Activated naive CD8-positive, alpha-beta T cell treated with anti-CD3 and anti-CD28 coated beads for 36 hours (primary cell): Measurements from ENCODE around the gene NHS. TPM values are rescaled to one million over a fixed set of nuclear protein-coding genes. Genes with fewer than 3 reads are reported as not detected.

ENCODE experiments used
- DNase-seq: peaks from one replicate; pipeline ENCODE4 v3.0.0; 2021
- H3K27ac Mint-ChIP-seq: one replicate; pipeline ENCODE4 v1.8.0; 2022; ENCODE audit warnings: mild to moderate bottlenecking, moderate library complexity, mixed read lengths
- H3K27me3 Mint-ChIP-seq: one replicate; pipeline ENCODE4 v1.8.0; 2022; ENCODE audit warnings: mild to moderate bottlenecking, mixed read lengths
- H3K36me3 Mint-ChIP-seq: one replicate; pipeline ENCODE4 v1.8.0; 2021; ENCODE audit warnings: mild to moderate bottlenecking, mixed read lengths
- H3K4me1 Mint-ChIP-seq: one replicate; pipeline ENCODE4 v1.8.0; 2021; ENCODE audit warnings: mixed read lengths
- H3K4me3 Mint-ChIP-seq: one replicate; pipeline ENCODE4 v1.8.0; 2022; ENCODE audit warnings: mild to moderate bottlenecking, moderate library complexity, mixed read lengths
- H3K9me3 Mint-ChIP-seq: one replicate; pipeline ENCODE4 v1.8.0; 2022; ENCODE audit warnings: mixed read lengths
- total RNA-seq, 2 experiments: library from RNA; stranded (reverse); gene quantifications; one replicate each; pipeline ENCODE4 v1.2.3, GENCODE V29; 2021

The NHS gene
- total RNA-seq, 2 experiments from 2014 or later: 25.6 to 25.8 TPM

- H3K27ac Mint-ChIP-seq: no peak overlapping the region
- no peak overlapping the region for H3K4me3 Mint-ChIP-seq
- no peaks in the 10 kb centered on the region for H3K27me3 Mint-ChIP-seq
Measured at GRCh38 chrX:17705211-17705610, 330.2 kb downstream of the NHS start.

DNA sequence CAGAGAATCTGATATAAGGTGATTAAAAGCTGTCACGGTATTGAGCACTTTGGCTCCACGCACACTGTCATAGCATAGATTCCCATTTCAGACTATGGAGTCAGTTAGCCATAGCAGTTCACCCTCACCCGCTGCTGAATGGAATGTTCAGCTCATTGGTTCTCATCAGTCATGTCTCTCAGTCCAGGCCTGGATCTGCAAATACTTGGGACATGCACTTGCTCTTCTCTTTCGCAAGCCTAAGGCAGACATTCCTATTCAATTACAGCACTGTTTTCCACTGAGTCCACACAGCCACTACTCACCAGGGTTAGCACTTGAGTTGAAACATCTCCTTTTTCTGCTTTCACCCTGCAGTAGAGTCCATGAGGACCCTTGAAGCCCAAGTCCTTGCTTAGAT lies 331.7 kb downstream of the NHS start:
- Mint-ChIP-seq H3K9me3 (no peaks in the 10 kb centered on the region), H3K27me3 (no peaks in the 10 kb centered on the region), H3K36me3 (peaks cover 4% of the 10 kb centered on the region), H3K27ac (no peak overlapping the region), H3K4me3 (no peak overlapping the region), H3K4me1 (no peaks in the 10 kb centered on the region)
- DNase-seq: no peak

More at GRCh38 chrX:17705211-17705610, 330.2 kb downstream of the NHS start:
- Mint-ChIP-seq H3K36me3 (peaks cover 4% of the 10 kb centered on the region), H3K4me1 (no peaks in the 10 kb centered on the region), H3K9me3 (no peaks in the 10 kb centered on the region)
- no peak for DNase-seq

DNA sequence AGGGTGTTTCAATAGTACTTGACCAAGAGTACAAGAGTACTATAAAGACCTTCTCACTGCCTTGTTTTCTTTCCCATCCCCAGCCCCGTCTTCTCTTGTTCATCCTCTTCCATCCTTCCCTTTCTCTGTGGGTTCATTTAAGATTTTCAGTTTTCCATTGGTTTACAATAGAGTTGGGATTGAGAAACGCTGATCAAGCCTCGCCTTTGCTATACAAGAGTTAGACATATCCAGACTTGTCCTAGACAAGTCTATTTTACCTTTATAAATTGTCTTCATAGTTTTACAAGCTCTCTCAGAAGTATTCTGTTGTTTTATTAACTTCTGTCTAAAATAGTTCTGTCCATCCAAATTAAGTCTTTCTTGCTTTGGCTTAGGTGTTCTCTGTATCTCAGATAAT lies 332.7 kb downstream of the NHS start:
- Mint-ChIP-seq H3K4me1 (no peaks in the 10 kb centered on the region), H3K4me3 (no peak overlapping the region), H3K36me3 (peaks cover 2% of the 10 kb centered on the region), H3K9me3 (no peaks in the 10 kb centered on the region), H3K27me3 (no peaks in the 10 kb centered on the region), H3K27ac (no peak overlapping the region)
- no peak for DNase-seq

- Mint-ChIP-seq H3K4me3 (no peak overlapping the region), H3K27ac (no peak overlapping the region), H3K27me3 (no peaks in the 10 kb centered on the region), H3K4me1 (no peaks in the 10 kb centered on the region), H3K36me3 (peaks cover 4% of the 10 kb centered on the region), H3K9me3 (no peaks in the 10 kb centered on the region)
- DNase-seq: no peak
Measured at GRCh38 chrX:17710871-17711301, 335.9 kb downstream of the NHS start.

DNA sequence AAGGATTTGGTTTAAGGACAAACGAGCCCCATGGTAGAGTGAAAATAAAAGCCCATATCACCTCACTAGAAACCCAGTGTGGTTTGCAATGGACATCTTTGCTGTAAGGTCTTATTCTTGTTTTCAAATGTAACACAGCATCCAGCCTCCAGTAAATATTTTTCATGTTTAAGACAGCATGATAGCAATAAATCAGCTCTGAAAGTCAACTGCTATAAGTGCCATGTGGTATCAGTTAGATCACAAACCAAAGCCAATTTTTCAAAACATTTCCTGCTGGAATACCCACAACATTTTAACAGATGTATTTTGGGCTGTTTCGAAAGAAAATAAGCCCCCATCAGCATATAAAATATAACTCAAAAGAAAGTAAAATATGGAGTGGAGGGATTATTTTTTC lies 338.3 kb downstream of the NHS start:
- H3K36me3 Mint-ChIP-seq: peaks cover 2% of the 10 kb centered on the region
- H3K27me3 Mint-ChIP-seq: no peaks in the 10 kb centered on the region
- no peaks in the 10 kb centered on the region for H3K4me1 Mint-ChIP-seq
- H3K4me3 Mint-ChIP-seq: no peak overlapping the region
- DNase-seq: no peak
- no peak overlapping the region for H3K27ac Mint-ChIP-seq
- H3K9me3 Mint-ChIP-seq: no peaks in the 10 kb centered on the region

- Mint-ChIP-seq H3K4me3 (no peak overlapping the region), H3K9me3 (no peaks in the 10 kb centered on the region), H3K27me3 (no peaks in the 10 kb centered on the region), H3K36me3 (peaks cover 8% of the 10 kb centered on the region), H3K27ac (no peak overlapping the region), H3K4me1 (no peaks in the 10 kb centered on the region)
- DNase-seq: no peak
Measured at GRCh38 chrX:17718649-17719165, 343.7 kb downstream of the NHS start.

DNA sequence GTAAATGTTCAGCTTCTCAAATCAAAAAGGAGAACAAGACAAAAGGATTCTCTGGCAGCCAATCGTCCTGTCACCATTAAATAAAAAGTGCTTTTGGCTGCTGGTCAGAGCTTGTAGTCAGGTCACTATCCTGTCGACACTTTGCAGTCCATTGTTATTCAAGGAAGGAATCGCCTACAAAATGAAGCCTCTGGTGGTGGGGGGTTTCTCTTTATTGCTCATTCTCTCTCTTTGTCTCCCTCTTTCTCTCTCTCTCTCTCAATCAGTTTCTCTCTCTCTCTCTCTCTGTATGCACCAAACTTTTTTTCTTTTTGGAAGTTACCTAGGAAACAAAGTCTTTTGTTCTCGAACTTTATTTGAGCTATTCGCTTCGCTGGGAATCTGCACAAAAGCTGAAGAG lies 344.7 kb downstream of the NHS start:
- Mint-ChIP-seq H3K27me3 (no peaks in the 10 kb centered on the region), H3K36me3 (peaks cover 6% of the 10 kb centered on the region), H3K4me3 (no peak overlapping the region), H3K9me3 (no peaks in the 10 kb centered on the region), H3K27ac (no peak overlapping the region), H3K4me1 (no peaks in the 10 kb centered on the region)
- DNase-seq: no peak

DNA sequence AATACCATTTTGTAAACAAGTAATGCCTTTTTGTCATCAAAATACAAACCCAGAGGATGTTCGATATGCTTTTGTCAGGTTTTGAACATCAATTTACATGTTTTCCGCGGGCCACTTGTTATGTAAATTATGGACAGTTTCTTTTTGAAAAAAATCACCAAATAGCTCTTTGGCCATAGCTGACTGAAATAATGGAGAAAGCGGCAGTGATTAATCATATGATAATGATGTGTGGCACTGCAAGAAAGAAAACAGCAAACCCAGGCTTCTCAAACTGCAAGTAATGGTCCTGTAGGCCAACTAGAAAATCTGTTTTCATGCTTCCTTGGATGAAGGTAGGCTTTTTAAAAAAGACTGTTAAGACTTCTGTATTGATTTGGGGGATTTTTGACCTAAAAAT lies 346.7 kb downstream of the NHS start:
- H3K36me3 Mint-ChIP-seq: peaks cover 6% of the 10 kb centered on the region
- H3K9me3 Mint-ChIP-seq: no peaks in the 10 kb centered on the region
- H3K27me3 Mint-ChIP-seq: no peaks in the 10 kb centered on the region
- no peak overlapping the region for H3K4me3 Mint-ChIP-seq
- no peak for DNase-seq
- H3K27ac Mint-ChIP-seq: no peak overlapping the region
- H3K4me1 Mint-ChIP-seq: no peaks in the 10 kb centered on the region

DNA sequence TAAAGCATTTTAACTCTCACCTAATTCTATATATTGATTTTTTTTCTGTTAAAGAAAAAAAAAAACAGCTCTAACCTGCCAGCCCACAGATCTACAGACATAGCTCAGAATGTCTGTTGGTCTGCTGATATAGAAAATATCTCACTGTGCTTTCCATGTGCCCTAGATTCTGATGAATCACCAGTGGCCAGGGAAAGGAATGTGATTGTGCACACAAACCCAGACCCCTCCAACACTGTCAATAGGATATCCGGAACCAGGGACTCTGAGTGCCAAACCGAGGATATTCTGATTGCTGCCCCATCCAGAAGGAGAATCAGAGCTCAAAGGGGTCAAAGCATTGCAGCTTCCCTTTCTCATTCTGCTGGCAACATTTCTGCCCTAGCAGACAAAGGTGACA lies 350.2 kb downstream of the NHS start:
- Mint-ChIP-seq H3K36me3 (peaks cover 19% of the 10 kb centered on the region), H3K9me3 (no peaks in the 10 kb centered on the region)

DNA sequence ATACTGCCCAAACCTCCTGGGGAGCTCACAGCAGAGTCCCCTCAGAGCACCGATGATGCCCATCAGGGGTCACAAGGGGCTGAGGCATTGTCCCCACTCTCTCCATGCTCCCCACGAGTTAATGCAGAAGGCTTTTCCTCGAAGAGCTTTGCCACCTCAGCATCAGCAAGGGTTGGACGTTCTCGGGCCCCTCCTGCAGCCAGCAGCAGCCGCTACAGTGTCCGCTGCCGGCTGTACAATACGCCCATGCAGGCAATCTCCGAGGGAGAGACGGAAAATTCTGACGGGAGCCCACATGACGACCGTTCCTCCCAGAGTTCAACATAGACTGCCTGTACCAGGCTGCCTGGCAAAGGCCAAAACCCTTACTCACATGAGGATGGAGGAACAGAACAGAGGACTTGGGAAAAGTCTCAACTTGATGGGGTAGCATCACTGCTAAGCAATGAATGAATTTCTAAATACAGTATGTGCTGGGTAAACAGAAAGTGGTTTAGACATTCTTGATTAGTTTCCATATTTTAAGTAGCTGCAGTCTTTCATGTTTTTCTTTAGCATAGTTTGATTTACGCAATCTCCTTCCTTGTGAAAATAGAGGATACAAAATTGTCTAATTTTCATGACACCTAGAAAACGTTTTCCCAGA lies 357.3 kb downstream of the NHS start:
- Mint-ChIP-seq H3K4me1 (no peaks in the 10 kb centered on the region), H3K27ac (no peak overlapping the region), H3K27me3 (no peaks in the 10 kb centered on the region), H3K9me3 (no peaks in the 10 kb centered on the region), H3K36me3 (peaks cover 11% of the 10 kb centered on the region), H3K4me3 (no peak overlapping the region)
- DNase-seq: no peak

More for the DNA sequence above, 350.2 kb downstream of the NHS start:
- Mint-ChIP-seq H3K27me3 (no peaks in the 10 kb centered on the region), H3K27ac (no peak overlapping the region), H3K4me3 (no peak overlapping the region), H3K4me1 (no peaks in the 10 kb centered on the region)
- no peak for DNase-seq

- H3K27me3 Mint-ChIP-seq: no peaks in the 10 kb centered on the region
- peaks cover 3% of the 10 kb centered on the region for H3K9me3 Mint-ChIP-seq
- H3K4me3 Mint-ChIP-seq: no peak overlapping the region
- H3K27ac Mint-ChIP-seq: no peak overlapping the region
- peaks cover 17% of the 10 kb centered on the region for H3K4me1 Mint-ChIP-seq
- DNase-seq: no peak
- peaks cover 2% of the 10 kb centered on the region for H3K36me3 Mint-ChIP-seq
Measured at GRCh38 chrX:17735406-17735805, 360.4 kb downstream of the NHS start.

- Mint-ChIP-seq H3K27ac (peak overlapping the region; percentile 71), H3K4me1 (peaks cover 23% of the 10 kb centered on the region), H3K27me3 (no peaks in the 10 kb centered on the region), H3K36me3 (no peaks in the 10 kb centered on the region), H3K4me3 (peak overlapping the region; percentile 76), H3K9me3 (peaks cover 3% of the 10 kb centered on the region)
- no peak for DNase-seq
Measured at GRCh38 chrX:17736478-17736855, 361.5 kb downstream of the NHS start.

DNA sequence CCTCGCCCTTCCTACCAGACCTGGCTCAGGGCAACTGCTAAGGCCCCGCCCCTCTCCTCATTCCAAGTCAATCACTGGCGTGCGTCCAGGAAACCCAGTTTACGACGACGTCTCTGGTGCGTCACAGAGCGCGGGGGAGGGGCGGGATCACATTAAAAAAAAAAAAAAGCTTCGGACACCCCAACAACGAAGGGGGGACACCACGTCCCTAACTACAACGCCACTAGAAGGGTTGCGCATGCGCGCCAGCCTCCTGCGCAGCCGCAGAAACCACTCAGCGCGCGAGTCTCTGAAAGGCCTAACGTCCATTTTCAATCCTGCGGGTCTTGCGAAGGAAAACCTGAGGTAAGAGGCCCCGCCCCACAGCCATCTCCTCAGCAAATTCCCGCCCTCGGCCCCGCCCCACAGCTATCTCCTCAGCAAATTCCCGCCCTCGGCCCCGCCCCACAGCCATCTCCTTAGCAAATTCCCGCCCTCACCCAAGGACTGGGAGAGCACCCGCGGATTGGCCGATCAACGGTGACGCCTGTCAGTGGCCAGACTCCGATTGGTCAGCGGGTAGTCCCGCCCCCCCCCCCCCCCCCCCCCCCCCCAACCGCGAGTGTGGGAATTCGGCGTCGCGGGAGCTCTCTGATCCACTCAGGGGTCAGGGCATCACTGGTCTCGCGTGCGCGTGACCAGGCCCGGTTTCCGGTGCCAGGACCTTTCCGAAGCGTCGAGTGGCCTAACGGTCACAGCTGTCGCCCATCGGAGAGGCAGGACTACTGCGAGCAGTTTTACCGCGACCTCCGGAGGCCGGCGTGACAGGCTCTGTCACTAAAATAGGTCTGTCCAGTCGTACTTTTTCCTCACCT lies 362.1 kb downstream of the NHS start, which contains the start of gene SCML1:
Gene SCML1 (plus strand): TSS at position 638 of the 854 bp plus-strand sequence. CDS start 6,694 bp downstream, outside the sequence.
- no peaks in the 10 kb centered on the region for H3K36me3 Mint-ChIP-seq

DNA sequence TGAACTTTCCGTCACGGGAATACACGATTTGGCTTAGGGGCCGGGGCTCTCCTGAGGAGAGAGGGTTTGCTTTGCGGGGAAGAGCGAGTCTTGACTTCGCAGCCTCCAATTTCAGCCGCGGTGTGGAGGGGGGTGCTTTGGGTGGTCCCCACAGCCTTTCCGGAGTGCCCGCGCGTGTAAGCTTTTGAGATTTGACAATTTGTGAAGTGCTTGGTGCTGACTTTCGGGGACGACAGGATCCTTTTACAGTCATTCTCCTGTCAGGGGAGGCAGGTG lies 362.6 kb downstream of the NHS start:
- H3K4me3 Mint-ChIP-seq: peak overlapping the region; percentile 74
- H3K36me3 Mint-ChIP-seq: no peaks in the 10 kb centered on the region
- H3K4me1 Mint-ChIP-seq: peaks cover 30% of the 10 kb centered on the region
- H3K27me3 Mint-ChIP-seq: no peaks in the 10 kb centered on the region
- DNase-seq: peak; percentile 31
- peaks cover 3% of the 10 kb centered on the region for H3K9me3 Mint-ChIP-seq
- peak overlapping the region; percentile 85 for H3K27ac Mint-ChIP-seq

More for the DNA sequence above, 362.1 kb downstream of the NHS start, which contains the start of gene SCML1:
- H3K9me3 Mint-ChIP-seq: peaks cover 3% of the 10 kb centered on the region
- H3K27ac Mint-ChIP-seq: peak within 1 kb of the TSS; percentile 85
- peaks cover 24% of the 10 kb centered on the region for H3K4me1 Mint-ChIP-seq
- DNase-seq: peak; percentile 82
- peak within 1 kb of the TSS; percentile 76 for H3K4me3 Mint-ChIP-seq
- no peaks in the 10 kb centered on the region for H3K27me3 Mint-ChIP-seq

GRCh38 chrX:17737986-17738713 lies 363.1 kb downstream of the NHS start:
- H3K27me3 Mint-ChIP-seq: no peaks in the 10 kb centered on the region
- peaks cover 3% of the 10 kb centered on the region for H3K9me3 Mint-ChIP-seq
- H3K27ac Mint-ChIP-seq: peak overlapping the region; percentile 85
- peaks cover 34% of the 10 kb centered on the region for H3K4me1 Mint-ChIP-seq
- peak overlapping the region; percentile 74 for H3K4me3 Mint-ChIP-seq
- no peaks in the 10 kb centered on the region for H3K36me3 Mint-ChIP-seq
- peak; percentile 49 for DNase-seq
